ENCODE data around the gene PNO1.
A peak's percentile ranks its signal among the peaks of the same experiment; 100 is the strongest.

- TF ChIP-seq CTCF (IDR thresholded peaks at IDR 0.05; ENCODE audit: low read depth, low read length): peak; percentile 96
- no peak for TF ChIP-seq EZH2phosphoT487 (IDR thresholded peaks at IDR 0.05; ENCODE audit: low read depth)
Measured at GRCh38 chr2:68121873-68122679, 35.6 kb upstream of the PNO1 start.

All from OCI-LY3 (cell line).